ENCODE results near the gene ORMDL1. TPM values are rescaled to one million over a fixed set of nuclear protein-coding genes. Genes with fewer than 3 reads are reported as not detected.
A peak's percentile ranks its signal among the peaks of the same experiment; 100 is the strongest.

ORMDL1 gene
- total RNA-seq, 1 donor from 2014 or later, result 69.2 TPM

DNA sequence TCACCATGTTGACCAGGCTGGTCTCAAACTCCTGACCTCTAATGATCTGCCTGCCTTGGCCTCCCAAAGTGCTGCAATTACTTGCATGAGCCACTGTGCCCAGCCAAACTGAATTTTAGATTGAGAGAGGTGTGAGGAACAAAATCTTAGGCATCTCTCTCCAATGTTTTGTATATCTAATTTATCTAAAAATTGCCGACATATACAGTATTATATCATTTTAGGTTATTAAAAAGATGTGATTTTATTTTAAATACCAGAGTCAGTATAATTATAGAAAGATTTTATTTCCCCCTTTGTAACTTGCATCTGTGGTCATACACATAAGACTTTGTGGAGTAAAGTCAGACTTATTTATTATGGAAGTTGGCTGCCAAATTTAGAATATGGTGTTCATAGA is 10.2 kb upstream of the ORMDL1 start:
- no peaks in the 10 kb centered on the region for H3K9me3 ChIP-seq
- intact Hi-C loops (cut with DNase I), result no loop called here
- no peak for DNase-seq

DNA sequence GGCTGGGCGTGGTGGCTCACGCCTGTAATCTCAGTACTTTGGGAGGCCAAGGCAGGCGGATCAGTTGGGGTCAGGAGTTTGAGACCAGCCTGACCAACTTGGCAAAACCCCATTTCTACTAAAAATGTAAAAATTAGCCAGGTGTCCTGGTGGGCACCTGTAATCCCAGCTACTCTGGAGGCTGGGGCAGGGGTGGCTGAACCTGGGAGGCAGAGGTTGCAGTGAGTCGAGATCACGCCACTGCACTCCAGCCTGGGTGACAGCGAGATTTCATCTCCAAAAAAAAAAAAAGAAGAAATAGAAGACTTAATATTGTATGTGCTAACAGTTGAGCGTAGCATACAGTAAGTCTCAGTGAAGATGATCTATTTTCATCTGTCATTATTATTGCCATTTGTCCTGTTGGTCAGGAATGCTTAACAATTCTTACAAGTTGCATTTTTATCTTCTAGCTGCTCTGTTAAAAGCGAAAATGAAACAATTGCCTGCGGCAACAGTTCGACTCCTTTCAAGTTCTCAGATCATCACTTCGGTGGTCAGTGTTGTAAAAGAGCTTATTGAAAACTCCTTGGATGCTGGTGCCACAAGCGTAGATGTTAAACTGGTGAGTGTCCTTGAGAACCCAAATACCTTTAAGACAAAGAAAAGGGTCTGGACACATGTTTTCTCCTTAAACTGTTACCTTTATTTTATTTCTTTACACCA is 7.4 kb upstream of the ORMDL1 start:
- no peak overlapping the region for H3K27ac ChIP-seq
- no peaks in the 10 kb centered on the region for H3K4me1 ChIP-seq
- intact Hi-C loops (cut with DNase I), result no loop called here
- no peak overlapping the region for H3K4me3 ChIP-seq
- DNase-seq (no peak), ATAC-seq (no peak)
- TF ChIP-seq, protein P1, sequence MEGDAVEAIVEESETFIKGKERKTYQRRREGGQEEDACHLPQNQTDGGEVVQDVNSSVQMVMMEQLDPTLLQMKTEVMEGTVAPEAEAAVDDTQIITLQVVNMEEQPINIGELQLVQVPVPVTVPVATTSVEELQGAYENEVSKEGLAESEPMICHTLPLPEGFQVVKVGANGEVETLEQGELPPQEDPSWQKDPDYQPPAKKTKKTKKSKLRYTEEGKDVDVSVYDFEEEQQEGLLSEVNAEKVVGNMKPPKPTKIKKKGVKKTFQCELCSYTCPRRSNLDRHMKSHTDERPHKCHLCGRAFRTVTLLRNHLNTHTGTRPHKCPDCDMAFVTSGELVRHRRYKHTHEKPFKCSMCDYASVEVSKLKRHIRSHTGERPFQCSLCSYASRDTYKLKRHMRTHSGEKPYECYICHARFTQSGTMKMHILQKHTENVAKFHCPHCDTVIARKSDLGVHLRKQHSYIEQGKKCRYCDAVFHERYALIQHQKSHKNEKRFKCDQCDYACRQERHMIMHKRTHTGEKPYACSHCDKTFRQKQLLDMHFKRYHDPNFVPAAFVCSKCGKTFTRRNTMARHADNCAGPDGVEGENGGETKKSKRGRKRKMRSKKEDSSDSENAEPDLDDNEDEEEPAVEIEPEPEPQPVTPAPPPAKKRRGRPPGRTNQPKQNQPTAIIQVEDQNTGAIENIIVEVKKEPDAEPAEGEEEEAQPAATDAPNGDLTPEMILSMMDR (IDR thresholded peaks at IDR 0.05), result no peak
- H3K27me3 ChIP-seq (ENCODE audit: low read depth), result no peaks in the 10 kb centered on the region
- no peaks in the 10 kb centered on the region for H3K9me3 ChIP-seq
- H3K36me3 ChIP-seq, result peaks cover 52% of the 10 kb centered on the region

More for the DNA sequence above, 10.2 kb upstream of the ORMDL1 start:
- TF ChIP-seq, protein P1 (IDR thresholded peaks at IDR 0.05), result no peak
- no peaks in the 10 kb centered on the region for H3K4me1 ChIP-seq
- H3K27ac ChIP-seq, result no peak overlapping the region
- no peak overlapping the region for H3K4me3 ChIP-seq
- ATAC-seq, result no peak
- peaks cover 60% of the 10 kb centered on the region for H3K36me3 ChIP-seq
- no peaks in the 10 kb centered on the region for H3K27me3 ChIP-seq (ENCODE audit: low read depth)

DNA sequence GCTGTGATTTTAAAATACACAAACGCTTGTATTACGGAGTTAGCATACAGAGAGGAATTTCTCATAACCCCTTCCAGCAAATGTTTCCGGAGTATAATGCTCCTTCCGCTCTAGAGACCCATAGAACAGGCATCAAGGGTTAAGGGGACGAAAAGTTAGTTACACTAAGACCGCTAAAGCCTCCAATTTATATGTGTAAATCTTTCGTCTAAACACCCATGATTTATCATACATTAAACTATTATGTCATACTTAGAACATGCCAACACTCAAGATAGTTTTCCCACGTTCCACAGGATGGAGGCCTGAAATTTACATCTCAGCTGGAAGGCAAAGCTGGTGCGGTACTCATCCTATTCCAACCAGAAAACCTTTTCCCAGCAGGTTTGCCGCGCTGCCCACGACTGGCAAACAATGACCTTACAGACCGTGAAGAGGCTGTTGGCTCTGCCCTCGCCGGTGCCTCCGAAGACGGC is 650 bp downstream of the ORMDL1 start:
- DNase-seq (no peak), ATAC-seq (peak; percentile 4 to 39)
- intact Hi-C loops (cut with DNase I), result no loop called here

DNA sequence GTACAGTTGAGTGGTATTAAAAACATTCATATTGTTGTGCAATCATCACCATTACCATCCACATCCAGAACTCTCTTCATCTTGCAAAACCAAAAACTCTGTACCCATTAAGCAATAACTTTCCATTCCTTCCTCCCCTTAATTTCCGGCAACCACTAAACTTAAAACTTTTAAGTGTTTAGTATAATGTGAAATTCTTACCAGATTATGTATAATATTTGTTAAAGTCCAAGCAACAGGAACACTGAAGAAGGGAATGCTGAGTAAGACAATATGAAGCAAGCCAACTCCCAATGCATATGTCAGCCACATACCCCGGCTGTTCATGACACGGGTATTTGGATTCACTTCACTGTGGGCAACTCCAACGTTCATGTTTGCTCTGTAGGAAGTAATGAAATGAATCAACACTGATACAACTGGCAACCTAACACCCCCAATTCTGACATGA is 1.9 kb downstream of the ORMDL1 start:
- peaks cover 51% of the 10 kb centered on the region for H3K36me3 ChIP-seq
- DNase-seq (no peak), ATAC-seq (no peak)
- H3K27ac ChIP-seq, result peak overlapping the region; percentile 97
- H3K4me3 ChIP-seq, result no peak overlapping the region
- intact Hi-C loops (cut with DNase I), result no loop called here
- TF ChIP-seq, protein P1 (IDR thresholded peaks at IDR 0.05), result no peak
- no peaks in the 10 kb centered on the region for H3K9me3 ChIP-seq
- H3K27me3 ChIP-seq (ENCODE audit: low read depth), result no peaks in the 10 kb centered on the region
- peaks cover 29% of the 10 kb centered on the region for H3K4me1 ChIP-seq

More for the DNA sequence above, 650 bp downstream of the ORMDL1 start:
- TF ChIP-seq, protein P1 (IDR thresholded peaks at IDR 0.05), result no peak
- Histone ChIP-seq H3K4me3 (peak overlapping the region; percentile 82), H3K27me3 (ENCODE audit: low read depth) (no peaks in the 10 kb centered on the region), H3K36me3 (peaks cover 38% of the 10 kb centered on the region), H3K9me3 (no peaks in the 10 kb centered on the region), H3K4me1 (peaks cover 29% of the 10 kb centered on the region), H3K27ac (peak overlapping the region; percentile 97)

DNA sequence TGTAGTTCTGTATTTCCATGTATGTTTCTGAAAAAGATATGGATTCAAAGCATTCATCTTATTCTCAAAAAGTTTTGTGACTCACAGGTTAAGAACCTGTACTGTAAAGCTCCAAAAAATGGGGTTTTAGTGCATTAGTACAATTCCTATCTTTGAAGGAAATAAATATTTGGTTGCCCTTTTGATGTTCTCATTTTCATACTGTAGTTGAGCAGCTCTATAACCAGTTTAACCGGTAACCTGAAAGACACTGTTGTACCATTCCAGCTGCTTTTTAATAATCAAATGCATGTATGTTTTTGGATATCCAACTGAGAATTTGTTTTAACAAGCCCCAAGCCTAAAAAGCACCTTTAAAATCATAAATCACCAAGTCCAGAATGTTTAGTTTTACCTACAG is 11.9 kb downstream of the ORMDL1 start:
- DNase-seq (no peak), ATAC-seq (no peak)
- TF ChIP-seq, protein P1 (IDR thresholded peaks at IDR 0.05), result no peak
- Histone ChIP-seq H3K27me3 (ENCODE audit: low read depth) (no peaks in the 10 kb centered on the region), H3K4me1 (no peaks in the 10 kb centered on the region), H3K4me3 (no peak overlapping the region), H3K9me3 (no peaks in the 10 kb centered on the region), H3K36me3 (peaks cover 81% of the 10 kb centered on the region), H3K27ac (no peak overlapping the region)
- intact Hi-C loops (cut with DNase I), result no loop called here
